Fibroblast of skin of right biceps (primary cell): Measurements from ENCODE around the gene ADAM19.

Source experiments
- DNase-seq: peaks from one replicate; pipeline ENCODE4 v3.0.0-alpha.2; 2013

ADAM19 gene

GRCh38 chr5:157481666-157482065, 93.9 kb downstream of the ADAM19 start:
- no peak for DNase-seq

DNA sequence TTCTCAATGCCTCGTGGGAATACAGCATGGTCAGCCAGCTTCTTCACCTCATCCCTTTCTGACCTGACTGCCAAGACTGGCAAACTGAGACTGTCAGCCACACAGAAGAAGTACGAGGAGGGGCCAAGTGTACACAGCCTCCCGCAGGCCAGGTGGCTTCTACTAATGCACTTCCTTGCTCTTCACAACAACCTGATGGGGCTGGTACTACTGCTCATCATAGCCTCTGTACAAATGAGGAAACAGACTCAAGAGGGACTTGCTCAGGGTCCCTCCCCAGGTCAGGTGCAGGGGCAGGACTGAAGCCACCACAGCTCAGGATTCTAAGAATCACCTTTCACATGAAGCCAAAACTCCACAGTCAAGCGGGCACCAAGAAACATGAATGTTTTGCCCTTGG, 94.3 kb downstream of the ADAM19 start:
- DNase-seq: no peak

DNA sequence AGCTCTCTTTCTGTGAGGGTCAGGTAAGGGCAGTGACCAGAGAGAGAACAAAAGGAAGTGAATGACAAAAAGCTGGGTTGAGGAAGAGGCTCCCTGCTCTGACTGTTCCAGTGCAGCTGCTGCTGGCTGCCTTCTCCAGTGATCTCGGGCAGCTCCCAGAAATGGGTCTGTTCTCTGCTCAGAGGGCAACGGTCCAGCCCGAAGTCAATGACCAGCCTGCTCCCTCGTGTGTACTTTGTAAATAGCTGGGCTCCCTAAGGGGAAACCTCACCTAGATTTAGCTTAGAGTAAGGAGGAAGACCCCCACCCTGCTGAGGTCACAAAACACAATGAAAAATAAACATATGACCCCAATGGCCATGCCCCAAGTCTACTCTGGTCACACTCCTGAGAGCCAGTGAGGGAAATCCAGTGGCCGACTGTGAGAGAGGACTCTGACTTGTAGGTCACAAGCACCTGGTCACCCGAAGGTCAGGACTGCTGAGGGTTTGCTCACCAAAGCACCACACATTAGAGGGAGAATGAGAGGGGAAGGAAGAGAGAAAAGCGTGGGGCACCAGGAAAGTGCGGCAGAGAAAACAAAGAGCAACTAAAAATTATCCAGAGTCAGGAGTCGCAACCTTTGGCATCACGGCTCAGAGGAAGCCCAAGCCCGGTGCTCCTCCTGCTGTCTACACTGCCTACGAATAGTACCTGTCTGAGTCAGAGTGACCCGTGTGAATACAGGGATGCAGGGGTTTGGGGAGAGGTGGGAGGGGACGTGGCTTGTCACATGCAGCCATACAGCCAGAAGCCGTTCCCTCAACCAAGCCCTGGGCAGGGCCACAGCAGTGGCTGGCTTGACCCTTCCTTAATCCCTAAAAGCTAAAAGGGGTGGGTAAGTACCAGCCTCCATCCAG, 95.7 kb downstream of the ADAM19 start:
- DNase-seq: no peak

- no peak for DNase-seq
Observed at GRCh38 chr5:157479166-157479565, 96.4 kb downstream of the ADAM19 start.

GRCh38 chr5:157478726-157479125, 96.8 kb downstream of the ADAM19 start:
- no peak for DNase-seq

DNA sequence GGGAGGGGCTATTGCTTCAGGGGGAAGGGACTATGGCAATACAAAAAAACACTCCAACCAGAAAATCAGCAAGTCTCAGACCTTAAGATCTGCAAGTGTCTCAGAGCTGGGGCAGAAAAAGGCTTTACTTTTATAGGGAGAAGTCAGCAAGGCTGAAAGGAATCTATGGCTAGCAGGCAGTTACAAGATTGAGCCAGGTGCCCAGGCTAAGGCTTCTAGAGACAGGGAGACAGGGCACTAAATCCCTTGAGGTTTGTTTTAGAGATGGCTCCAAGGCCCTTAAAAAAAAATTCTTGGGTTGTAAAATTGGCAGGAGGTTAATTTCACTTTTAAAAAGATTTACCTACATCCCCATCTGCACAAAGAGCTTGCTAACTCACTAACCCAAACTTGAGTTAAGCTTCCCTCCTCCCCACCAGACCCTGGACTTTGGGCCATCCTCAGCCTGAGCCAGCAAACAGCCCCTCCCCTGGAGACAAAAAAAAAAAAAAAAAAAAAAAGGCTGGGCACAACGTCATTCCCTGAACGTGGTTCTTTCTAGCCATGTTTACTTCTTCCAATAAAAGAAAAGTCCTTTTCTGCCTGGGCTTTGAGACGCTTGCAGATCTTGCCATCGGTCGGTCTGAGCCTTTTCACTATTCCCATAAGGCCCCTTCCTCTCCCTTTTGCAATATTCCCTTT, 97.6 kb downstream of the ADAM19 start:
- DNase-seq: no peak

- DNase-seq: peak; percentile 70
Observed at GRCh38 chr5:157476702-157477408, 98.7 kb downstream of the ADAM19 start.

- DNase-seq: no peak
Observed at GRCh38 chr5:157475432-157475831, 100.1 kb downstream of the ADAM19 start.

- peak; percentile 71 for DNase-seq
Observed at GRCh38 chr5:157473383-157474320, 101.9 kb downstream of the ADAM19 start.

DNA sequence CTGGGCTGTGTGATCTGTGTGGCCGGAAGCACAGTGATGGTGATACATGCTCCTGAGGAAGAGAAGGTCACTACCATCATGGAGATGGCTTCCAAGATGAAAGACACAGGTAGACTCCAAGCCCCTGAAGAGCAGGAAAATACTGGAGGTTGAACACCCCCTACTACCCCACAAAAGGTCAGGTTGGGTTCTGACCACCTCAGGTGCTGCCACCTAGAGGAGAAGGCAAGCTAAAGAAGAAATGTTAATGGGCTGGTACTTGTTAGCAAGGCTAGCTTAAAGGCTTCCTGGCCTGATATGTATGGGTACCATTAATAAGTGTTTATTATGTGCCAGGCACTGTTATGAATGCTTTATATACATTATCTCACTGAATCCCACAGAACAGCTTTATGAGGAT, 103.9 kb downstream of the ADAM19 start:
- peak; percentile 40 for DNase-seq

GRCh38 chr5:157470631-157471030, 104.9 kb downstream of the ADAM19 start:
- DNase-seq: no peak

- peak; percentile 57 for DNase-seq
Observed at GRCh38 chr5:157469687-157470086, 105.9 kb downstream of the ADAM19 start.

GRCh38 chr5:157469073-157469472, 106.5 kb downstream of the ADAM19 start:
- no peak for DNase-seq

- no peak for DNase-seq
Observed at GRCh38 chr5:157468293-157468965, 107.1 kb downstream of the ADAM19 start.

GRCh38 chr5:157464519-157465171, 110.9 kb downstream of the ADAM19 start:
- peak; percentile 95 for DNase-seq

GRCh38 chr5:157463621-157464518, 111.7 kb downstream of the ADAM19 start:
- DNase-seq: peak; percentile 90

GRCh38 chr5:157463081-157463480, 112.5 kb downstream of the ADAM19 start:
- peak; percentile 53 for DNase-seq

DNA sequence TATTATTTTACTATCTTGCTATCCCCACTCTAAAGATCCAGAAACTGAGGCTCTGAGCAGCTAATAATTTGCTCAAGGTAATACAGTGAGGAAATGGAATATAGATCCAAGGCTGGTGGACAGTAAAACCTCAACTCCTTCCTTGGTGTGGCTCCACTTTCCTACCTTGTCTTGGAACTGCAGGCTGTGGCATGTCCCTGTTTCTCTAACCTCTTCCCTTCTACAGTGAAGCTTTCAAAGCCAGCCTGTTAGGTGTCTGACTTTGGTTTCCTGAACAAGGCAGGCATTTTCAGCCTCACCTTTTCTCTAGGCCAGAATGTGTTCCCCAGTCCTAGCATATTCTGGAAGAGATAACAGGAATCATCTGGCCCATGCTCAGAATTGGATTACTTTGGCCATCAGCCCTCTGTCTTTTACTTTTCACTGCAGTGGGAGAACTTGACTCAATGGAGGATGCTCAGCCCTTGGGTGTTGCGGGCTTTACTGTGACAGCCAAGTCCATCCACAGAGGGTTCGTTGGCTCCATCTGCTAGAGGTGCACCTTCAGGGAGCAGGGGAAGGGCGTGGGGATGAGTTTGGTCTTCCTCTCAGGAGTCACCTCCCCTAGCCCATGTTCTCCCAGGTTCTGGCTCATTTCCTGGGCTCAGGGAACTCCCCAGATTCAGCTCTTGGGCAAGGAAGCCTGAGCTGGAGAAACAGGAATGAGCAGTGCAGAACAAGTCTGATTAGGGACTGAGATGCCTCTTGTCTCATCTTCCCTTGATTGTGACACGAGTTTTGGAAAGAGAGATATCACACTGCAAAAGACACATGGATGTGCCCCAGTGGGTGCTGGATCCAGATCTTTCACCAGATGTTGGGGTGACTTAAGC, 114.4 kb downstream of the ADAM19 start:
- no peak for DNase-seq
